SK-N-SH (cell line): Measurements from ENCODE around the gene TMEM165. TPM values are rescaled to one million over a fixed set of nuclear protein-coding genes. Genes with fewer than 3 reads are reported as not detected.

Experiments
- CTCF ChIA-PET: fragments of 300-600, 350-600 bp; formaldehyde crosslinking; extraction: SDS; loops from one replicate; lab custom pipeline; 2021; lab: Yijun Ruan, JAX
- POLR2A ChIA-PET: fragments of 350-600 bp; sonication (Branson Sonifier 250); formaldehyde crosslinking; extraction: SDS; loops from one replicate; lab custom pipeline; 2020; ENCODE audit warnings: antibody characterized with exemption, inconsistent platforms; lab: Yijun Ruan, JAX
- DNase-seq: peaks from one replicate; pipeline ENCODE4 v3.0.0; 2012
- H2AFZ ChIP-seq: fragments of 200-600 bp; sonication (generic); 2 replicates; pipeline ENCODE4 v1.8.1; 2016; ENCODE audit warnings: antibody characterized with exemption, mild to moderate bottlenecking, low read depth
- H3F3A ChIP-seq: fragments of 200-600 bp; sonication (generic); replicated peaks from 2 replicates; pipeline ENCODE3; 2016; ENCODE audit warnings: antibody characterized with exemption, mild to moderate bottlenecking; ENCODE audit not compliant: insufficient read depth
- H3K27ac ChIP-seq, 2 experiments: fragments of 200-500 bp in 1 of 2; fragments of 200-600 bp in 1 of 2; sonication (Bioruptor generic) in 1 of 2; sonication (generic), shearing (Covaris generic) in 1 of 2; 2 replicates each; pipeline versions ENCODE4 v1.5.1 to v1.6.1; 2014 to 2016; ENCODE audit warnings: low read depth in 2 of 2, inconsistent platforms in 1 of 2, low read length in 1 of 2, mild to moderate bottlenecking in 1 of 2, mixed read lengths in 1 of 2
- H3K27me3 ChIP-seq: fragments of 200-600 bp; sonication (generic), shearing (Covaris generic); 2 replicates; pipeline ENCODE4 v1.6.1; 2016; ENCODE audit warnings: mixed run types; ENCODE audit not compliant: insufficient read depth
- H3K36me3 ChIP-seq, 2 experiments: fragments of 200-500 bp in 1 of 2; fragments of 200-600 bp in 1 of 2; sonication (Bioruptor generic) in 1 of 2; sonication (generic) in 1 of 2; replicated peaks in 1 of 2; 2 replicates each; pipeline versions ENCODE3 to v1.5.1; 2014 to 2016; ENCODE audit warnings: low read length in 1 of 2, mild to moderate bottlenecking in 1 of 2; ENCODE audit not compliant: insufficient read depth in 2 of 2, control insufficient read depth in 1 of 2
- H3K4me1 ChIP-seq, 2 experiments: fragments of 200-500 bp in 1 of 2; fragments of 200-600 bp in 1 of 2; sonication (Bioruptor generic) in 1 of 2; sonication (generic), shearing (Covaris generic) in 1 of 2; 2 replicates each; pipeline versions ENCODE4 v1.5.1 to v1.6.1; 2014 to 2016; ENCODE audit warnings: low read depth in 1 of 2, low read length in 1 of 2, mixed run types in 1 of 2; ENCODE audit not compliant: insufficient read depth in 2 of 2, control insufficient read depth in 1 of 2
- H3K4me2 ChIP-seq: fragments of 200-600 bp; sonication (generic), shearing (Covaris generic); 2 replicates; pipeline ENCODE4 v1.6.1; 2017; ENCODE audit warnings: mixed run types
- H3K4me3 ChIP-seq, 2 experiments: fragments of 200-500 bp in 1 of 2; fragments of 200-600 bp in 1 of 2; sonication (Bioruptor generic) in 1 of 2; sonication (generic), shearing (Covaris generic) in 1 of 2; 2 replicates each; pipeline versions ENCODE4 v1.5.1 to v1.8.1; 2014 to 2016; ENCODE audit warnings: low read depth in 2 of 2, inconsistent platforms in 1 of 2, low read length in 1 of 2, mild to moderate bottlenecking in 1 of 2, mixed read lengths in 1 of 2, moderate library complexity in 1 of 2
- H3K79me2 ChIP-seq: fragments of 200-600 bp; sonication (generic); 2 replicates; pipeline ENCODE4 v1.8.1; 2017; ENCODE audit warnings: mild to moderate bottlenecking; ENCODE audit not compliant: insufficient read depth
- H3K9ac ChIP-seq: fragments of 200-600 bp; sonication (generic); 2 replicates; pipeline ENCODE4 v1.6.1; 2017; ENCODE audit warnings: mixed run types
- H3K9me2 ChIP-seq: fragments of 200-600 bp; sonication (generic); 2 replicates; pipeline ENCODE4 v1.6.1; 2017; ENCODE audit warnings: mixed run types
- H3K9me3 ChIP-seq: fragments of 200-600 bp; sonication (generic); 2 replicates; pipeline ENCODE4 v1.6.1; 2017; ENCODE audit warnings: mixed run types, mild to moderate bottlenecking, moderate library complexity
- H4K20me1 ChIP-seq: fragments of 200-600 bp; sonication (generic); 2 replicates; pipeline ENCODE4 v1.6.1; 2017; ENCODE audit warnings: mild to moderate bottlenecking, mixed run types; ENCODE audit not compliant: insufficient read depth
- EZH2phosphoT487 ChIP-seq: fragments of 200-600 bp; sonication (generic); IDR thresholded peaks from 2 replicates; pipeline ENCODE4 v1.6.1; 2017; ENCODE audit warnings: low read depth, mixed run types, mild to moderate bottlenecking, antibody characterized with exemption, moderate library complexity, borderline replicate concordance
- FOXM1 ChIP-seq: IDR thresholded peaks from 2 replicates; pipeline ENCODE4 v1.4.0; 2012; ENCODE audit warnings: low read depth, mild to moderate bottlenecking
- IRF3 ChIP-seq: fragments of 150-350 bp; IDR thresholded peaks from 2 replicates; pipeline ENCODE4 v1.6.1; 2016; ENCODE audit warnings: mild to moderate bottlenecking, low read depth, low read length
- NFIC ChIP-seq: IDR thresholded peaks from 2 replicates; pipeline ENCODE4 v1.4.0; 2012; ENCODE audit warnings: borderline replicate concordance
- NRF1 ChIP-seq: IDR thresholded peaks from 2 replicates; pipeline ENCODE4 v1.6.1; 2012; ENCODE audit warnings: low read depth, mild to moderate bottlenecking, low read length
- PBX3 ChIP-seq: IDR thresholded peaks from 2 replicates; pipeline ENCODE4; 2012
- RAD21 ChIP-seq: IDR thresholded peaks from 2 replicates; pipeline ENCODE4 v1.6.1; 2012; ENCODE audit warnings: mild to moderate bottlenecking, low read length
- REST ChIP-seq: IDR thresholded peaks from 2 replicates; pipeline ENCODE4 v1.6.1; 2012; ENCODE audit warnings: mild to moderate bottlenecking, low read depth, low read length, moderate library complexity
- RXRA ChIP-seq: IDR thresholded peaks from 2 replicates; pipeline ENCODE4 v1.4.0; 2012; ENCODE audit warnings: low read depth, mild to moderate bottlenecking, borderline replicate concordance
- SIN3A ChIP-seq: IDR thresholded peaks from 2 replicates; pipeline ENCODE4 v1.6.1; 2012; ENCODE audit warnings: low read depth, mild to moderate bottlenecking, low read length, moderate library complexity, borderline replicate concordance
- SMC3 ChIP-seq: IDR thresholded peaks from 2 replicates; pipeline ENCODE4 v1.6.1; 2012; ENCODE audit warnings: low read depth, low read length, improper control_type of control experiment
- TAF1 ChIP-seq: IDR thresholded peaks from 2 replicates; pipeline ENCODE4 v1.6.1; 2012; ENCODE audit warnings: low read depth, mild to moderate bottlenecking, low read length, moderate library complexity, borderline replicate concordance
- USF1 ChIP-seq: IDR thresholded peaks from 2 replicates; pipeline ENCODE4 v1.4.0; 2012; ENCODE audit warnings: low read depth, borderline replicate concordance
- WGBS: methylation state at CpG from one replicate; pipeline ENCODE4 v1.1.6; 2017; ENCODE audit warnings: low lambda C conversion rate; 5-methylcytosine and 5-hydroxymethylcytosine counted together
- polyA plus RNA-seq, 3 experiments: library from polyadenylated mRNA; depleted of rRNA; stranded (reverse); fragments of >200 nt; gene quantifications; 2 replicates each; pipeline ENCODE4 v1.2.3, GENCODE V29; 2012

The TMEM165 gene
- polyA plus RNA-seq, 1 of the 3 experiments (the other 2 are of a cell fraction), result 58.6 TPM

- ChIA-PET POLR2A (no interaction called here), CTCF (interaction anchor here (1.4 to 3.7 kb wide), 2 partner anchors 19 to 61 kb away, joined by 3 to 16 read pairs; partner anchors contain the start of gene SRD5A3)
- Histone ChIP-seq H3K9ac (no peak overlapping the region), H3K4me2 (no peak overlapping the region), H2AFZ (no peak overlapping the region), H3K9me3 (no peaks in the 10 kb centered on the region), H3K4me1 (no peaks in the 10 kb centered on the region; a peak in 2 of 4 replicates), H3K36me3 (peaks cover 48 to 65% of the 10 kb centered on the region in 2 experiments), H3F3A (peaks cover 6% of the 10 kb centered on the region), H3K9me2 (no peaks in the 10 kb centered on the region), H4K20me1 (peaks cover 93% of the 10 kb centered on the region), H3K79me2 (peaks cover 100% of the 10 kb centered on the region), H3K4me3 (no peak overlapping the region), H3K27me3 (no peaks in the 10 kb centered on the region), H3K27ac (no peak overlapping the region)
- WGBS, result 96% methylated on average over 3 of the region's 3 CpGs
- no peak for DNase-seq
- TF ChIP-seq USF1 (no peak), REST (no peak), SMC3 (no peak), NFIC (no peak), NRF1 (no peak), TAF1 (no peak), RXRA (no peak), SIN3A (no peak), IRF3 (no peak), RAD21 (no peak), PBX3 (no peak), FOXM1 (no peak), EZH2phosphoT487 (no peak)
Measured at GRCh38 chr4:55407764-55408163, 12.0 kb downstream of the TMEM165 start.
